D721Med (cell line): Measurements from ENCODE around the gene HPN.
"Not testable (repeated sequence)": the region's sequence is repeated elsewhere in the genome, so short reads cannot be mapped to it uniquely, and the experiment has no call there.

Experiments
- DNase-seq: peaks from one replicate; pipeline ENCODE4 v3.0.0; 2011; ENCODE audit warnings: low spot score; ENCODE audit not compliant: insufficient read length
- FAIRE-seq: peaks from 2 replicates; lab custom pipeline; 2011; peaks lifted over from hg19 to GRCh38; lab: Jason Lieb, UNC
- CTCF ChIP-seq: IDR thresholded peaks from 2 replicates; pipeline ENCODE4 v1.5.1; 2012; ENCODE audit warnings: mild to moderate bottlenecking, control low read depth; ENCODE audit not compliant: insufficient read depth; ENCODE audit errors: missing control alignments

The HPN gene

GRCh38 chr19:35095667-35096368, 54.3 kb downstream of the HPN start:
- FAIRE-seq = no peak
- DNase-seq = no peak
- no peak for TF ChIP-seq CTCF

GRCh38 chr19:35098413-35099049, 57.0 kb downstream of the HPN start:
- no peak for FAIRE-seq
- TF ChIP-seq CTCF = no peak
- no peak for DNase-seq

GRCh38 chr19:35099155-35099896, 57.8 kb downstream of the HPN start:
- no peak for TF ChIP-seq CTCF
- no peak for DNase-seq
- FAIRE-seq = no peak

GRCh38 chr19:35099897-35100275, 58.4 kb downstream of the HPN start:
- DNase-seq (no peak), FAIRE-seq (no peak)
- no peak for TF ChIP-seq CTCF

GRCh38 chr19:35100588-35101533, 59.3 kb downstream of the HPN start:
- DNase-seq (no peak), FAIRE-seq (no peak)
- no peak for TF ChIP-seq CTCF

GRCh38 chr19:35101949-35102348, 60.4 kb downstream of the HPN start:
- DNase-seq, FAIRE-seq: not testable (repeated sequence)

- not testable (repeated sequence) for FAIRE-seq, DNase-seq
Measured at GRCh38 chr19:35103614-35104013, 62.1 kb downstream of the HPN start.
